NCI-H1694 (cell line): ENCODE measurements around the gene DET1.
"Not testable (repeated sequence)": the region's sequence is repeated elsewhere in the genome, so short reads cannot be mapped to it uniquely, and the experiment has no call there.

Source experiments
- DNase-seq: peaks from one replicate; lab custom pipeline; 2025; lab: John Stamatoyannopoulos, UW

The DET1 gene

GRCh38 chr15:88540350-88540749 is 6.1 kb downstream of the DET1 start:
- DNase-seq, result not testable (repeated sequence)

GRCh38 chr15:88539441-88539840 is 7.0 kb downstream of the DET1 start:
- no peak for DNase-seq

GRCh38 chr15:88538972-88539371 is 7.5 kb downstream of the DET1 start:
- no peak for DNase-seq

- no peak for DNase-seq
These were observed 8.7 kb downstream of the DET1 start for GRCh38 chr15:88537591-88538317.

GRCh38 chr15:88535607-88536313 is 10.7 kb downstream of the DET1 start:
- no peak for DNase-seq

- DNase-seq, result no peak
These were observed 11.4 kb downstream of the DET1 start for GRCh38 chr15:88535100-88535499.

GRCh38 chr15:88533376-88533775 is 13.1 kb downstream of the DET1 start:
- DNase-seq, result no peak

GRCh38 chr15:88529021-88529630 is 17.4 kb downstream of the DET1 start:
- no peak for DNase-seq

GRCh38 chr15:88526247-88526879 is 20.1 kb downstream of the DET1 start:
- no peak for DNase-seq

GRCh38 chr15:88525418-88525817 is 21.1 kb downstream of the DET1 start:
- no peak for DNase-seq

- DNase-seq, result not testable (repeated sequence)
These were observed 22.4 kb downstream of the DET1 start for GRCh38 chr15:88524094-88524493.

- DNase-seq, result no peak
These were observed 27.6 kb downstream of the DET1 start for GRCh38 chr15:88518903-88519302.

- DNase-seq, result no peak
These were observed 33.3 kb downstream of the DET1 start for GRCh38 chr15:88513195-88513594.

GRCh38 chr15:88512601-88513000 is 33.9 kb downstream of the DET1 start:
- no peak for DNase-seq

GRCh38 chr15:88512078-88512477 is 34.4 kb downstream of the DET1 start:
- DNase-seq, result peak; percentile 69

GRCh38 chr15:88511161-88511560 is 35.3 kb downstream of the DET1 start:
- no peak for DNase-seq

- no peak for DNase-seq
These were observed 36.5 kb downstream of the DET1 start for GRCh38 chr15:88509964-88510363.

- no peak for DNase-seq
These were observed 37.2 kb downstream of the DET1 start for GRCh38 chr15:88509321-88509720.

GRCh38 chr15:88506628-88507027 is 39.9 kb downstream of the DET1 start:
- no peak for DNase-seq

GRCh38 chr15:88505721-88506120 is 40.8 kb downstream of the DET1 start:
- no peak for DNase-seq

- no peak for DNase-seq
These were observed 42.0 kb downstream of the DET1 start for GRCh38 chr15:88504445-88504844.

GRCh38 chr15:88498996-88499395 is 47.5 kb downstream of the DET1 start:
- no peak for DNase-seq
